A549 (cell line): ENCODE measurements around the gene PSMB5.

Experiments used
- CEBPB ChIP-seq, 2 experiments: fragments of >200 bp in 1 of 2; sonication (Bioruptor Twin) in 1 of 2; formaldehyde crosslinking in 1 of 2; IDR thresholded peaks; 2 replicates each; pipeline ENCODE4 v1.6.1; 2012 to 2016
- EP300 ChIP-seq, 2 experiments: fragments of >200 bp; sonication (Bioruptor Twin); formaldehyde crosslinking; IDR thresholded peaks; 2 replicates in 1 of 2; 3 replicates in 1 of 2; pipeline ENCODE4 v1.6.1; 2016 to 2017
- HDAC2 ChIP-seq: fragments of 200-600 bp; sonication (generic); IDR thresholded peaks from 2 replicates; pipeline ENCODE4 v1.6.1; 2016
- HOXA7 ChIP-seq: fragments of 250-450 bp; sonication (Bioruptor Pico); IDR thresholded peaks from 2 replicates; pipeline ENCODE4 v1.5.0; 2020; ENCODE audit warnings: mild to moderate bottlenecking, moderate library complexity
- KDM1A ChIP-seq: fragments of 200-600 bp; sonication (generic); IDR thresholded peaks from 2 replicates; pipeline ENCODE4 v1.6.1; 2016; ENCODE audit warnings: low read depth, mild to moderate bottlenecking
- MAFK ChIP-seq: fragments of 450-650 bp; IDR thresholded peaks from 2 replicates; pipeline ENCODE4 v1.6.1; 2014; ENCODE audit not compliant: partially characterized antibody
- MYC ChIP-seq: IDR thresholded peaks from 2 replicates; pipeline ENCODE4 v1.6.1; 2012; ENCODE audit warnings: mild to moderate bottlenecking, inconsistent platforms, low read length, improper control_type of control experiment, borderline replicate concordance
- POLR2A ChIP-seq: IDR thresholded peaks from 2 replicates; pipeline ENCODE4 v1.6.1; 2012; ENCODE audit warnings: mild to moderate bottlenecking, low read length
- RAD21 ChIP-seq, 2 experiments: fragments of >200 bp in 1 of 2; sonication (Bioruptor Twin) in 1 of 2; formaldehyde crosslinking in 1 of 2; IDR thresholded peaks in 1 of 2; conservative IDR thresholded peaks in 1 of 2; 2 replicates in 1 of 2; 3 replicates in 1 of 2; pipeline ENCODE4 v1.6.1; 2012 to 2018; ENCODE audit warnings: inconsistent platforms in 1 of 2
- SMC3 ChIP-seq: fragments of >200 bp; sonication (Bioruptor Twin); formaldehyde crosslinking; IDR thresholded peaks from 3 replicates; pipeline ENCODE4 v1.6.1; 2018; ENCODE audit warnings: inconsistent platforms
- TP53 ChIP-seq: fragments of 250-450 bp; sonication (Bioruptor Pico); IDR thresholded peaks from 2 replicates; pipeline ENCODE4 v1.5.0; 2021; ENCODE audit warnings: mild to moderate bottlenecking, moderate library complexity
- TF ChIP-seq, protein P1 (sequence below): fragments of >200 bp; sonication (Bioruptor Twin); formaldehyde crosslinking; IDR thresholded peaks from 3 replicates; pipeline ENCODE4 v1.5.1; 2016
- TF ChIP-seq, protein P2 (sequence below): IDR thresholded peaks from 2 replicates; pipeline ENCODE4 v1.6.1; 2012; ENCODE audit warnings: low read depth, borderline replicate concordance

- TF ChIP-seq, protein P1, sequence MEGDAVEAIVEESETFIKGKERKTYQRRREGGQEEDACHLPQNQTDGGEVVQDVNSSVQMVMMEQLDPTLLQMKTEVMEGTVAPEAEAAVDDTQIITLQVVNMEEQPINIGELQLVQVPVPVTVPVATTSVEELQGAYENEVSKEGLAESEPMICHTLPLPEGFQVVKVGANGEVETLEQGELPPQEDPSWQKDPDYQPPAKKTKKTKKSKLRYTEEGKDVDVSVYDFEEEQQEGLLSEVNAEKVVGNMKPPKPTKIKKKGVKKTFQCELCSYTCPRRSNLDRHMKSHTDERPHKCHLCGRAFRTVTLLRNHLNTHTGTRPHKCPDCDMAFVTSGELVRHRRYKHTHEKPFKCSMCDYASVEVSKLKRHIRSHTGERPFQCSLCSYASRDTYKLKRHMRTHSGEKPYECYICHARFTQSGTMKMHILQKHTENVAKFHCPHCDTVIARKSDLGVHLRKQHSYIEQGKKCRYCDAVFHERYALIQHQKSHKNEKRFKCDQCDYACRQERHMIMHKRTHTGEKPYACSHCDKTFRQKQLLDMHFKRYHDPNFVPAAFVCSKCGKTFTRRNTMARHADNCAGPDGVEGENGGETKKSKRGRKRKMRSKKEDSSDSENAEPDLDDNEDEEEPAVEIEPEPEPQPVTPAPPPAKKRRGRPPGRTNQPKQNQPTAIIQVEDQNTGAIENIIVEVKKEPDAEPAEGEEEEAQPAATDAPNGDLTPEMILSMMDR, result no peak
- TF ChIP-seq HOXA7 (CRISPR knock-in tag) (no peak), RAD21 (conservative IDR thresholded peaks at IDR 0.05 in 1 of 2, IDR thresholded peaks at IDR 0.05 in 1 of 2) (no peak), CEBPB (IDR thresholded peaks at IDR 0.05) (no peak), POLR2A (no peak), EP300 (IDR thresholded peaks at IDR 0.05) (no peak), KDM1A (no peak), MYC (no peak), TP53 (CRISPR knock-in tag) (no peak), HDAC2 (no peak), MAFK (no peak), SMC3 (no peak)
- TF ChIP-seq, protein P2, sequence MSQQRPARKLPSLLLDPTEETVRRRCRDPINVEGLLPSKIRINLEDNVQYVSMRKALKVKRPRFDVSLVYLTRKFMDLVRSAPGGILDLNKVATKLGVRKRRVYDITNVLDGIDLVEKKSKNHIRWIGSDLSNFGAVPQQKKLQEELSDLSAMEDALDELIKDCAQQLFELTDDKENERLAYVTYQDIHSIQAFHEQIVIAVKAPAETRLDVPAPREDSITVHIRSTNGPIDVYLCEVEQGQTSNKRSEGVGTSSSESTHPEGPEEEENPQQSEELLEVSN, result no peak
These were observed 42.8 kb downstream of the PSMB5 start for GRCh38 chr14:22991852-22992251.
